Middle frontal gyrus (tissue), 1 donor: ENCODE data around the gene CST3.
"Not testable (repeated sequence)": the region's sequence is repeated elsewhere in the genome, so short reads cannot be mapped to it uniquely, and the experiment has no call there.

Source experiments
- DNase-seq: peaks from one replicate; pipeline ENCODE4 v3.0.0-alpha.2; 2015; ENCODE audit warnings: low spot score; ENCODE audit errors: extremely low spot score

Gene CST3

DNA sequence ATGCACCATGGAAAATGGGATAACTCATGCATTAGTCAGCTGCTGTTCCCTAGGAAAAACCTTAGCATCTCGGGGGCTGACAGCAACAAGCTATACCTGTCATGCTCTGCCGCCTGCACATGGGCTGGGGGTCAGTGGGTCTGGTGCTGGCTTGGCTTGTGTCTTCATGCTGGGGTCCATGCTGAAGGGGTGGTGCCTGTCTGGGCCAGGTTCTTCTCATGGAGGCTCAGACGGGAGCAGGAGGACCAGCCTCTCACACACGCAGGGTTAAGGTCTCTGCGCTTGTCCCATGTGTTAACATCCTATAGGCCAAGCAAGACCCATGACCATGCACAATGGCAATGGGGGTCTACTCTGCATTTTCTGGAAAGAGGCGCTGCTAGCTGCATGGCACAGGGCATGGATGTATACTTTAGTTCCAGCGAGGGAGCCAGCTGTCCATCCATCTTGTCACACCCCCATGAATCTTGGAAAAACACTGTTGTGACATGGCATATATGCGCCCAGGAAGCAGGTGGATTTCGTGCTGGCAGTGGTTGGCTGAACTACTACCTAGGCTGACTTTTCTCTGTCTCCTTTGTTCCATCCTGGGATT is 24.6 kb upstream of the CST3 start:
- DNase-seq: no peak

DNA sequence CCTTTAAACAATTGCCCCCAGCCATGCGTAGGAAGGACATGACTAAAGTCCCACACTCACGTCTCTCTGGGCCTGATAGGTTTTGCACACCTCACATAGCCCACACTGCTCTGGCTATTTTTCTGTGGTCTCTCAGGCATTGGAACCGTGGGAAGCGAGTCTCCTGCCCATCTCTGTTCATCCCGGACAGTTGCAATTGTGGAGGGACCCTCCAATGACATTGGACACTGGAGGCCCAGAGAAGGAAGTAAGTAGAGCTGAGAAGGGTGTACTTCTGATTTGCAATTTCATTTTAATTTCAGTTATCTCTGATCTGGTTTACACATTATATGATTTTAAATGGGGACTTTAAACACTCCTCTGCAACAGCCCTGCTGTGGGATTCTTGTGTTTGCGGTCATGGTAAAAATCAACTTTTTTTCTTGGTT is 23.3 kb upstream of the CST3 start:
- DNase-seq: no peak

DNA sequence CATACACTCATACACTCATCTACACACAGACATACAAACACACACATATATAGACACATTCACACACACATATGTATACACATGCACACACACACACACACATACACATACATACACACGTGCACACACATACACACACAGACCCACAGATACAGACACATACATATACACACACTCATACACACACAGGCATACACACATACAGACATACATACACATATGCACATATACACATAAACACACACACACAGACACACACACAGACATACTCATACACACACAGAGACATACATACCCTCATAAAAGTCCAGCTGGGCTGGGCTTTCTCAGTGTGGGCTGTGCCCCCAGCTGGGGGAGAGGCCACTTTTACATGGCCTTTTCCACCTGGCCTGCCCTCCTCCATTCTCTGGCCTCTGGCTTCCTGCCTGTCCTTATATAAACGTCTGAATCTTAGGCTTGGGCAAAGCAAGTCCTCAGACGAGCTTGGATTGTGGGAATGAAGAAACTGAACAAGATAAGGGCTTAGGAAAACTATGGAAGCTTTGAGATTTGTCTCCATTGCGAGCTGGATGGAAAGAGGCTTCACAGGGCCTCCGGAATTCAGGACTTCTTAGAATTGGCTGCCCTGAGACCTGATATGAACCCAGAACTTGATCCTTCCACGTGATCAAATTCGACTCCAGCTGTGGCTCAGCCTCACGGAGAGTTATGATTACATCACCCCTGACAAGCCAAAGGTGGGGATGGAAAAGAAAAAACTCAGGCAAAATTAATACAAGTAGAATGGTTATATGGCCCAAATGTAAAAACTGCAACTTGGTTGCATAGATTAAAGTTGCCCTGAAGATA is 22.5 kb upstream of the CST3 start:
- no peak for DNase-seq

DNA sequence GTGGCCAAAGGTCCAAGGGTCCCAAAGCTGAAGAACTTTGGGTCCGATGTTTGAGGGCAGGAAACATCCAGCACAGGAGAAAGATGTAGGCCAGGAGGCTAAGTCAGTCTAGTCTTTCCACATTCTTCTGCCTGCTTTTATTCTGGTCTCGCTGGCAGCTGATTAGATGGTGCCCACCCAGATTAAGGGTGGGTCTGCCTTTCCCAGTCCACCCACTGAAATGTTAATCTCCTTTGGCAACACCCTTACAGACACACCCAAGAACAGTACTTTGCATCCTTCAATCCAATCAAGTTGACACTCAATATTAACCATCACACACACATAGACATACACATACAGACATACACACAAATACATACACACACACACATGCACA is 21.8 kb upstream of the CST3 start:
- DNase-seq: not testable (repeated sequence)

DNA sequence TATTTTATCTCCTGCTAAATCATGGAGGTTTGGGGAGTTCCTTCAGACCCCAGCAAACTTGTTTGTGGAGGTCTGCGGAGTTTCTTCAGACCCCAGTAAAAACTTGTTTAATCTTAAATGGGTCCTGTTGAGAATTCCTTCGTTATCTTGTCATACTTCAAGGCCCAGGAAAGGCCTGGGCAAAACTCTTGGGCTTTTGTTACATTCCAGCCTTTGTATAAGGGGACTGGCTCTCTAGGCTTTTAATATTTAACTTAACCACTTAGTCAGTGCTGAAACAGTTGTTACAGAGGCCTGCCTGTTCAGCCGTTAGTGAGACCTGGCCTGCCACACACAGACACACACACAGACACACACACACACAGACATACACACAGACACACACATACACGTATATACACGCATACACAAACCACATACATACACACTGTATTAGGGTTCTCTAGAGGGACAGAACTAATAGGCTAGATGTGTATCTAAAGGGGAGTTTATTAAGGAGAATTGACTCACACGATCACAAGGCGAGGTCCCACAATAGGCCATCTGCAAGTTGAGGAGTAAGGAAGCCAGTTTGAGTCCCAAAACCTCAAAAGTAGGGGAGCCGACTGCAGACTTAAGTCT is 21.3 kb upstream of the CST3 start:
- DNase-seq: no peak

DNA sequence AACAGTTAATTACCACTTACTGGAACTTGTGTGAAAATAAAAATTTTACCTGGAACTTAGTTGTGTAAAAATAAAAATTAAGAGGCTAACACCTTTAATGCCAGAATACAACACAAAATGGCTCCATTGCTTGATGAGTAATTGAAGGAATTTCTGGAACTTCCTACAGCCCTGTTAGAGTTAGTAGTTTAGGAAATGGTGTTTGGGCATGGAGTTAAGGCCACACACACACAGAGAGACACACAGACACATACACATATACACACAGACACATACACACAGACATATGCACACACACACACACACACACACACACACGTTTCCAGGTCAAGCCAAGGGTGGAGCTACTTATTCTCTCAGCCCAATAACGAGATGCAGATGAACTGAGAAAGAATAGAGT is 20.6 kb upstream of the CST3 start:
- no peak for DNase-seq

DNA sequence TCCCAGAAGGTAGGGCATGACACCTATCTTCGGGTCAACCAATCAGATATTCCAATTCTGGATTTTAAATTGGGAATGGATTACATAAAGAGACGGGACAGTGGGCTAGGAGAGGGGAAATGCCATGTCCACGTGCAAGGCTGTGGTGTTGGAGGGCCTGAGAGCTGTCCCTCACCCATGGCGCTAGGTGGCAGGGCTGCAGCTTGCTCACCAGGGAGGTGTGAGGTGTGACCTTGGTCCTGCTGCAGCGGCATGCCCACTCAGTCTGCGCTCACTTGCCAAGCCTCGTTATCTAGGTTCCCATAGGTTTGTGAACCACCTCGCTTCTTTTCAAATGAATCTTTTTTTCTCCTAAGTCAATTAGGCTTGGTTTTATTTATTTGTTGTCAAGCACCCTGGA is 19.4 kb upstream of the CST3 start:
- DNase-seq: no peak

DNA sequence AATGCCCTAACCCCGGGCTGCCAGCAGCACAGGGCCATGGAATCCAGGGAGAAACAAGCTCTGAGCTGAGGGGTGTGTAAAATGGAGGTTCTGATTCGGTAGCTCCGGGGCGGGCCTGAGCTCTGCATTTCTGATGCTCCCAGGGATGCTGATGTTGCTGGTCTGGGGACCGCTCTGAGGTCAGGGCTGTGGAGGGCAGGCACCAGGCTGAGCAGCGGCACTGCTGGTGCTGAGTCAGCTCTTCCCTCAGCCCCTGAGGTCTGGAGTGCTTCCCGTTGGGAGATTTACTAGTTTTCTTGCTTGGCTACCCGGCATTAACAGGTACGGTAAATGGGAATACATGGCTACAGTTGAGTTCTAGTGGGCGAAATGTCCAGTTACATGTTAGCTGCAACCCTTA is 18.6 kb upstream of the CST3 start:
- no peak for DNase-seq

DNA sequence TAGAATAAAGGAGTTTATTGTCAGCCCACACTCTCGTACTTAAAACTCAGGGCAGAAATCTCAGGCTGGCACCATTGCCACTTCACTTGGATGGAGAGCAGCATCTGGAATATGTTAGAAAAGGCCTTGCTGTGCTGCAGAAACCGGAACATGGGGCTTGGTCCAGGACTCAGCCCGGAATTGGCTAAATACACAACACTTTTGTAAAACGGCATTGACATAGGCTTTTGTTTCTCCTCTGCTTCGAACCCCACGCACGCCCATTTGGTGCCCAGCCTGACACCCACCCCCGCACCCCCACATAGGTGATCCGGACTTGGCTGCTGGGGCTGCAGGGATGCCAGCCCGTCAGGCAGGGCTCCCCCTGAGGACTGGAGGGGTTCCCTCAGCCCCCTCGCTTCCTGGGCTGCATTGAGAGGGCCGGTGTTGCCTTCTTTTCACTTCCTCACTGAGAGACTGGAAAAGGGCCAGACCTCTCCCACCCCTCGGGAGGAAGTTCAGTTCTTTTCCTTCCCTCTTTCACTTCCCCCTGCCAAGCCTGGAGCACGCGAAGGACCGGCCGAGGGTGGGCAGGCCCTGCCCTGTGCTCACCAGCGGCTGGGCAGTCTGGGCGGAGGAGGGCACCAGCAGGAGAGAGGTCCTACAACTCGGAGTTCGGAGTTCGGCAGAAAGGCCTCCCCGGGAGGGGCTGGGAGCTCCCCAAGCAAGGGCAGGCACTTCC is 17.9 kb upstream of the CST3 start:
- DNase-seq: peak; percentile 62

DNA sequence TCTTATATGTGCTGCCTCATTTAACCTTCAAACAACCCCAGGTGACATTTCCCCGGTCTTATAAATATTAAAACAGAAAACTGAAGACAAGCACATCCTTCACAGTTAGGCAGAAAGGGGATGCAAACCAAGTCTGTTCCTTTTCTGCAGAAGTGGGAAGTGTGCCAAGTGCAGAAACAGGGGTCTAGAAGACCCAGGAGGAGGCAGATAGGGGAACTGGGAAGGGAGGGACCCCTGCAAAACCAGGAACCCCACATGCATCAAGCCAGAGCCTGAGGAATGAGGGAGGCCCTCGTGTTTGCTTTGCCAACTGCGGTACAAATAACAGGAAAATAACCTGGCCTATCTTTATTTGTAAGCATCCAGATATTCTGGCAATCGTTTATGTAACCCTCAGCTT is 17.0 kb upstream of the CST3 start:
- DNase-seq: no peak

DNA sequence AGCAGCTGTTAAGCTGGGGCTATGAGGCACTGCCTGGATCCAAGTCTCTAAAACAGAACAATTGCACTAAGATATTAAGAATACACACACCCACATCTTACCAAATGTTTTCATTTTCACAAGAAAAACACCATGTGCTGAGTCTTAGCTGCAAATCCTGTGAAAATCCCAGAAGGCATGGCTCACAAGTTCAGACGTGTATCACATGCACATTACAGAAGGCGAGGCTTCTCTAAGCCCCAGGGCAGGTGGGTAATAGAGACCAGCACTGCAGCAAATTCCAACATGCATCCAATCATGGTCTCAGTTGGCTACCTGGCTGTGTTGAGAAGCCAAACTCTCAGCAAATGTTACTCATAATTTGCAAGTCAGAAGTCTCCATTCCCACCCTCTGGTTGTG is 16.2 kb upstream of the CST3 start:
- no peak for DNase-seq

DNA sequence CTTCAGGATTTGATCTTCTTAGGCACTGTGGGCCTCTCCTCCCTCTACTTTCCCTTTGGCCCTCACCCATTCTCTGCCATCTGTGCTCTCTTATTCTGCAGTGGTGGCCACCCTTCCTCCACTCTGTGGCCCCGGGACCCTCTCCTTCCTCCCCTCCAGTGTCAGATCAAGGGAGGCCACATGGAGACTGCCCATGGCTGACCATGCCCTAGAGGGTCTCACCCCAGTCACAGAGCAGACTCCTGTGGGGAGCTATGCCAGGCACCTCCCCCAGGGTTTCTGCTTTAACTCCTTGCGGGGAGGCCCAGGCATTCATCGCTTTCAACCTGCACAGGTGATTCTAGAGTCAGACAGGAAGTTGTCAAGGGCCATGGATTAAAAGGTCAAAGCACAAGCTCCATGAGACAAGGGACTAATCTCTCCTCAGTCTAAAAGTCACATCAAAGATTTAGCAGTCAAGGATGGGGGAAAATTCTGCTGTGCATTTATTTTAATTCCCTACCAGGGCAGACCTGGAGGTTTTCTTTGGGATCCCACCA is 15.7 kb upstream of the CST3 start:
- DNase-seq: no peak

DNA sequence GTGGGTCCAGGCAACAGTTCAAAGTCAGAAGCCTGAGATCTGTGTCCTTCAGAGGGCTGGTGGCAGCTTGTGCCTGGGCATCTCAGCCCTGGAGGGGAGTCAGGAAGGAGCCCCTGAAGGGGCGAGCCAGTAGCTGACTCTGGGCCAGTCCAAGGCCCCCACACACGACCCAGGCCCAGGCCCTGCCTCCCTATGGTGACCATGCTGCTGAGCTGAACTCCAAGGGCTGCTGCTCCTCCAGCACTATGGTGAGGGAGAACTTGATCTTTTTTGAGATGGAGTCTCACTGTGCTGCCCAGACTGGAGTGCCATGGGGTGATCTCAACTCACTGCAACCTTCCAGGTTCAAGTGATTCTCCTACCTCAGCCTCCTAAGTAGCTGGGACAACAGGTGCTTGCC is 15.2 kb upstream of the CST3 start:
- no peak for DNase-seq

DNA sequence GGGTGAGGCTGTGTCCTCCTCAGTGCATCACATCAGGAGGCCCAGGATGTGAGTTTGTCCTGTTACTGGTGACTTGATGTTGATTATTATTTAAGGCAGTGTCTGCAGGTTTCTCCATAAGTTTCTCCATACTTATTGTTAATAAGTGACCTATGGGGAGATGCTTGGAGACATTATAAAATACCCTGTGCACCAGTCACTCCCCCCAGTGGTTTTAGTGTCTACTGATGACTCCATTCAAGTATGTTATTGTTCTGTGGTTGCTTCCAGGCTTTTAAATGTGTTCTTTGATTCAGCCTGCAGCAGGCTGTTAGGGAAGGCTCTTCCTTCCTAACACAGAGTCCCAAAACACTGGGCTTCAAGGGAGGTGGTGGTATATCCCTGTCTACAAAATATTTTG is 14.6 kb upstream of the CST3 start:
- DNase-seq: no peak

DNA sequence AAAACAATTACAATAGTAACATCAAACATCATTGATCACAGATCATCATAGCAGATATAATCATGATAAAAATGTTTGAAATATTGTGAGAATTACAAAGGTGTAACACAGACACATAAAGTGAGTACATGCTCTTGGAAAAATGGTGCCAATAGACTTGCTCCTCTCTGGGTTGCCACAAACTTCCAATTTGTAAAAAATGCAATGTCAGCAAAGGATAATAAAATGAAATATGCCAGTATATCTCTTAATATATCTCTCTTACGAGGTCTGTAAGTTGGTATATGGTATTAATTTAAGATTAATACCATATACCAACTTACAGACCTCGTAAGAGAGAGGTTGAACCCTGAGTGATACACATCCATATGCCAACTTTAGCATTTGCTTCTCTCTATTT is 13.4 kb upstream of the CST3 start:
- no peak for DNase-seq

DNA sequence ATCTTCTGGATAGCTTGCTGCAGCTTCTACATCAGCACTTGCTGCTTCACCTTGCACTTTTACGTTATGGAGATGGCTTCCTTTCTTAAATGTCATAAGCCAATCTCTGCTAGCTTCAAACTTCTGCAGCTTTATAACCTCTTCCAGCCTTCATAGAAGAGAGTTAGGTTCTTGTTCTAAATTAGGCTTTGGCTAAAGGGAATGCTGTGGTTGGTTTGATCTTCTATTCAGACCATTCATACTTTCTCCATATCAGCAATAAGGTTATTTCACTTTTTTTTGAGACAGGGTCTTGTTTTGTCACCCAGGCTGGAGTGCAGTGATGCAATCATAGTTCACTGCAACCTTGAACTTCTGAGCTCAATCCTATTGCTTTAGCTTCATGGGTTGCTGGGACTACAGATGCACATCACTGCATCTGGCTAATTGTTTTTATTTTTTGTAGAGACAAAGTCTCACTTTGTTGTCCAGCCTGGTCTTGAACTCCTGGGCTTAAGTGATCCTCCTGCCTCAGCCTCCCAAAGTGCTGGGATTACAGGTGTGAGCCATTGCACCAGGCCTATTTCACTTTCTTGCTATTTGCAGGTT is 12.2 kb upstream of the CST3 start:
- DNase-seq: no peak

DNA sequence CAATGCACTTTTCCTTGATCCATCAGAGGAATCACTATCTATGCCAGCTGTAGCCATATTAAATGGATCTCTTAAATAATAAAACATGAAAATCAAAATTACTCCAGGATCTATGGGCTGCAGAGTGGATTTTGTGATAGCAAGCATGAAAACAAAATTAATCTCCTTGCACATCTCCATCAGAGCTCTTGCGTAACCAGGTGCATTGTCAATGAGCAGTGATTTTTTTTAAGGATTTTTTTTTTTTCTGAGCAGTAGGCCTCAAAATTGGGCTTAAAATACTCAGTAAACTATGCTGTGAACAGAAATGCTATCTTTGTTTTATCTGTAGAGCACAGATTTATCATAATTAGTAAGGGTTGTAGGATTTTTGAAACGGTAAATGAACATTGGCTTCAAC is 11.5 kb upstream of the CST3 start:
- DNase-seq: no peak

DNA sequence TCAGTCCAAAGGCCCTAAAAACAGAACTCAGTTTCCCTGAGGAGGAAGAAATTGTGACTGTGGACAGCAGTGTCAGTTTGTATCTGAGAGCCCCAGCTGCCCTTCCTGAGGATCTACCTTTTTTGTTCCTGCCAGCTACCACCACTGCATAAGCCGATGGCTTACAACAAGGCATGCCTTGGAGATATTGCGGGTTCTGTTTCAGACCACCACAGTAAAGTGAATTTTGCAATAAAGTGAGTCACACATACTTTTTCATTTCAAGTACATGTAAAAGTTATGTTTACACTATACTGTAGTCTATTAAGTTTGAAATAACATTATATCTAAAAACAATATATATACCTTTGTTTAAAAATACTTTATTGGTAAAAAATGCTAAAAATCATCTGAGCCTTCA is 9.6 kb upstream of the CST3 start:
- no peak for DNase-seq

DNA sequence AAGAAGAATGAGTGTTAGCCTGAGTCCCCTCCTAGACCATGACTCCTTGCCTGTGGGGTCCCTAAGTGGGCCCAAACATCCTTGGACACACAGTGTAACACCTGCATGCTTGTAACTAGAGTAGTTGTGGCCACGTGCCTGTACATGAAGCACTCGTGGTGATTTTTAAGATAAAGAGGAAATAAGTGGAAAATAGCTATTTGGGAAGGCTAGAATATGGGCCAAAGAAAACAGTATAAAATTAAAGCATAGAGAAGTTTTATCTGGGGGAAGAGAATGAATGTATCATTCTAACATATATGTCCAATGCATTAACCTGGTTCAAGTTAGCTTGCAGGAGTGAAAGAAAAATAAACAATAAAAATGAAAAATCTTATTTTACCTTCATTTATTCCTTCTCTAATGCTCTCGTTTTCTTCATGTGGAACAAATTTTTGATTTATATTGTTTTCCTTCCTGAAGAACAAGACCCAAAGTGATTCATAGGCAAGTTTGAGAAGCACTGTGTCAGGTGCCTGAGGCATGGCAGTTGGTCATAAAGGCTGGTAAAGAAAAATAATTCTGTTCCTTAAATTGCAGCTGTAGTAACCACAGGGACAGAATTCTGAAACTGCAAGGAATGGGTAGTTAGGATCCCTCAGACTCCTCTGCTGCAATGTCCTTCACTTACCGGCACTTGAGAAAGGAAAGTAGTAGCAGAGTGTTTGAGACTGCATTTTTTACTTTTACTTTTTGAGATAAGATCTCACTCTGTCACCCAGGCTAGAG is 8.5 kb upstream of the CST3 start:
- no peak for DNase-seq

DNA sequence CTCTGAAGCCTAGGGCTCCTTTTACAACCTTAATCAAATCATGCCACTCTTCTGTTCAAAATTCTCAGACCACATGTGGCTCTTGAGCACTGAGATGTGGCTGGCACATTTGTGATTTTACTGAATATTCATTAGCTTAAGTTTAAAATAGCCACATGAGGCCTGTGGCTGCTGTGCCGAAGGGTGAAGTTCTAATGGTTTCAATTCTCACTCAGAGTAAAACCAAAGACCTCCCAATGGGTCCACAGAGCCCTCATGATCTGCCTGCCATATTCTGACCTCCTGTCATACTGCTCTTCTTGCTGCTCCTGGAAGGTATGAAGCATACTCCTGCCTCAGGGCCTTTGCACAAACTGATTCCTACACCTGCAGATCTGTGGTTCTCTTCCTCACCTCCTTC is 7.8 kb upstream of the CST3 start:
- DNase-seq: no peak

DNA sequence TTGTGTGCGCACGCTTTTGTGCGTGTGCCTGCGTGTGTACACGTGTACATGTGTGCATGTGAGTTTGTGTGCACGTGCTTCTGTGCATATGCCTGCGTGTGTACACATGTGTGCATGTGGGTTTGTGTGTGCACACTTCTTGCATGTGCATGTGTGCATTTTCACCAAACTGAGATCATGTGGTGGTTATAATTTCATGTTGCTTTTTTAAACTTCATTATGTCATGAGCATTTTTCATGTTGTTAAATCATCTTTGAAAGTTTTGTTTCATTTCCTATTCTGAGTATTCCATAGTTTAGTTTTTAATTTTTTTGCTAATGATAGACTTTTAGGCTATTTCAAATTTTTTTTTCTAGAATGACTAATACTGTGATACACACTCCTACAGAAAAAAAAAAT is 6.4 kb upstream of the CST3 start:
- no peak for DNase-seq
